ENCODE data around the gene GFY. TPM values are rescaled to one million over a fixed set of nuclear protein-coding genes. Genes with fewer than 3 reads are reported as not detected.

Gene GFY
- total RNA-seq, 1 donor from 2014 or later: 0.14 TPM

GRCh38 chr19:49393881-49394280 lies 31.3 kb upstream of the GFY start:
- Histone ChIP-seq H3K27me3 (ENCODE audit: low read depth) (peaks cover 85% of the 10 kb centered on the region), H3K27ac (replicated peaks) (no peak overlapping the region), H3K4me1 (no peaks in the 10 kb centered on the region), H3K9me3 (replicated peaks) (no peaks in the 10 kb centered on the region), H3K36me3 (no peaks in the 10 kb centered on the region), H3K4me3 (no peak overlapping the region)
- no peak for DNase-seq
- intact Hi-C loops (cut with micrococcal nuclease): loop anchor here (10.0 kb wide), 1 partner anchor 51 kb away; the partner anchor contains the start of gene SLC17A7
- TF ChIP-seq, protein P1, sequence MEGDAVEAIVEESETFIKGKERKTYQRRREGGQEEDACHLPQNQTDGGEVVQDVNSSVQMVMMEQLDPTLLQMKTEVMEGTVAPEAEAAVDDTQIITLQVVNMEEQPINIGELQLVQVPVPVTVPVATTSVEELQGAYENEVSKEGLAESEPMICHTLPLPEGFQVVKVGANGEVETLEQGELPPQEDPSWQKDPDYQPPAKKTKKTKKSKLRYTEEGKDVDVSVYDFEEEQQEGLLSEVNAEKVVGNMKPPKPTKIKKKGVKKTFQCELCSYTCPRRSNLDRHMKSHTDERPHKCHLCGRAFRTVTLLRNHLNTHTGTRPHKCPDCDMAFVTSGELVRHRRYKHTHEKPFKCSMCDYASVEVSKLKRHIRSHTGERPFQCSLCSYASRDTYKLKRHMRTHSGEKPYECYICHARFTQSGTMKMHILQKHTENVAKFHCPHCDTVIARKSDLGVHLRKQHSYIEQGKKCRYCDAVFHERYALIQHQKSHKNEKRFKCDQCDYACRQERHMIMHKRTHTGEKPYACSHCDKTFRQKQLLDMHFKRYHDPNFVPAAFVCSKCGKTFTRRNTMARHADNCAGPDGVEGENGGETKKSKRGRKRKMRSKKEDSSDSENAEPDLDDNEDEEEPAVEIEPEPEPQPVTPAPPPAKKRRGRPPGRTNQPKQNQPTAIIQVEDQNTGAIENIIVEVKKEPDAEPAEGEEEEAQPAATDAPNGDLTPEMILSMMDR (IDR thresholded peaks at IDR 0.05; ENCODE audit: borderline replicate concordance): no peak

- TF ChIP-seq, protein P1 (IDR thresholded peaks at IDR 0.05; ENCODE audit: borderline replicate concordance): no peak
- H3K36me3 ChIP-seq: no peaks in the 10 kb centered on the region
- H3K4me3 ChIP-seq: no peak overlapping the region
- peaks cover 74% of the 10 kb centered on the region for H3K27me3 ChIP-seq (ENCODE audit: low read depth)
- no peaks in the 10 kb centered on the region for H3K9me3 ChIP-seq (replicated peaks)
- no peak for DNase-seq
- H3K27ac ChIP-seq (replicated peaks): no peak overlapping the region
- H3K4me1 ChIP-seq: no peaks in the 10 kb centered on the region
- intact Hi-C loops (cut with micrococcal nuclease): loop anchor here (10.0 kb wide), 1 partner anchor 49 kb away; the partner anchor contains the start of gene SLC17A7
Observed at GRCh38 chr19:49395581-49396407, 29.4 kb upstream of the GFY start.

GRCh38 chr19:49396738-49397505 lies 28.3 kb upstream of the GFY start:
- TF ChIP-seq, protein P1 (IDR thresholded peaks at IDR 0.05; ENCODE audit: borderline replicate concordance): no peak
- no peaks in the 10 kb centered on the region for H3K36me3 ChIP-seq
- no peaks in the 10 kb centered on the region for H3K4me1 ChIP-seq
- H3K27ac ChIP-seq (replicated peaks): no peak overlapping the region
- H3K4me3 ChIP-seq: no peak overlapping the region
- H3K27me3 ChIP-seq (ENCODE audit: low read depth): peaks cover 72% of the 10 kb centered on the region
- intact Hi-C loops (cut with micrococcal nuclease): loop anchor here (10.0 kb wide), 1 partner anchor 48 kb away; the partner anchor contains the start of gene SLC17A7
- DNase-seq: no peak
- H3K9me3 ChIP-seq (replicated peaks): no peaks in the 10 kb centered on the region

DNA sequence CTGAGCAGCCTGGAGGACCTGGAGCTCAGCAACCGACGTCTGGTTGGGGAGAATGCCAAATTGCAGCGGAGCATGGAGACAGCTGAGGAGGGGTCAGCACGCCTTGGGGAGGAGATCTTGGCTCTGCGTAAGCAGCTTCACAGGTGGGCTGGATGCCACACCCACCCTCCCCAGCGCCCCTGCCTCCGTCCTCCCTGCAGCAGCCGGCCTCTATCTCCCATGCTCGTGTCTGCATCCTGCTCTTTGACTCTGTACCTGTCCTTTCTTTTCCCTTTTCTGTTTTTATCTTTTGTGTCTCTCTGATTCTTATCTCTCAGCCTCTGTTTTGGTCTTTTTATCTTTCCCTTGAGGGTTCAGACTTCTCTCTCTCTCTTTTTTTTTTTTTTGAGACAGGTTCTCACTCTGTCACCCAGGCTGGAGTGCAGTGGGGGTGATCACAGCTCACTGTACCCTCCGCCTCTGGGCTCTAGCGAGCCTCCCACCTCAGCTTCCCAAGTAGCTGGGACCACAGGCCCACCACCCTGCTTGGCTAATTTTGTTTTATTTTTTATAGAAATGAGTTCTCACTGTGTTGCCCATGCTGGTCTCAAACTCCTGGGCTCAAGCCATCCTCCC lies 27.1 kb upstream of the GFY start:
- H3K27me3 ChIP-seq (ENCODE audit: low read depth): peaks cover 60% of the 10 kb centered on the region
- intact Hi-C loops (cut with micrococcal nuclease): loop anchor here (10.0 kb wide), 1 partner anchor 47 kb away; the partner anchor contains the start of gene SLC17A7

More for the DNA sequence above, 27.1 kb upstream of the GFY start:
- Histone ChIP-seq H3K27ac (replicated peaks) (no peak overlapping the region), H3K36me3 (no peaks in the 10 kb centered on the region), H3K4me3 (no peak overlapping the region), H3K4me1 (no peaks in the 10 kb centered on the region), H3K9me3 (replicated peaks) (no peaks in the 10 kb centered on the region)
- TF ChIP-seq, protein P1 (IDR thresholded peaks at IDR 0.05; ENCODE audit: borderline replicate concordance): no peak
- no peak for DNase-seq

All from left ventricle myocardium inferior (tissue), 1 donor.